Psoas muscle (tissue), 8 donors: Measurements from ENCODE around the gene ANKRD50. TPM values are rescaled to one million over a fixed set of nuclear protein-coding genes. Genes with fewer than 3 reads are reported as not detected.

Experiments used
- ATAC-seq, 4 donors: fragments of 200-7000 bp; cut with Tn5 transposase; one replicate each; pipeline ENCODE4 v1.9.1; 2020; ENCODE audit warnings: moderate library complexity in 3 of 4, mild to moderate bottlenecking in 2 of 4
- DNase-seq, 2 donors: peaks; one replicate each; pipeline ENCODE4 v3.0.0-alpha.2; 2020
- H3K27ac ChIP-seq: fragments of 200-600 bp; one replicate; pipeline ENCODE4 v1.8.0; 2022
- H3K27me3 ChIP-seq, 3 donors: fragments of 200-600 bp in 1 of 3; one replicate each; pipeline versions ENCODE4 v1.6.1 to v1.8.0; 2013 to 2022; ENCODE audit warnings: low read length in 2 of 3, mild to moderate bottlenecking in 2 of 3, moderate library complexity in 1 of 3; ENCODE audit not compliant: insufficient read depth in 3 of 3
- H3K36me3 ChIP-seq, 2 donors: fragments of 200-600 bp in 1 of 2; one replicate each; pipeline versions ENCODE4 v1.6.1 to v1.8.0; 2013 to 2022; ENCODE audit warnings: low read depth in 1 of 2, mild to moderate bottlenecking in 1 of 2, moderate library complexity in 1 of 2; ENCODE audit not compliant: insufficient read depth in 1 of 2
- H3K4me1 ChIP-seq: fragments of 200-600 bp; one replicate; pipeline ENCODE4 v1.8.0; 2022
- H3K4me3 ChIP-seq: fragments of 200-600 bp; one replicate; pipeline ENCODE4 v1.8.0; 2022; ENCODE audit warnings: mild to moderate bottlenecking
- H3K9me3 ChIP-seq: fragments of 200-600 bp; one replicate; pipeline ENCODE4 v1.8.0; 2022
- CTCF ChIP-seq: fragments of 200-600 bp; IDR thresholded peaks from one replicate; pipeline ENCODE4 v1.8.0; 2022; ENCODE audit warnings: antibody characterized with exemption
- WGBS, 3 donors: extraction: QIAGEN DNeasy Blood & Tissue Kit; methylation state at CpG; one replicate each; pipeline versions ENCODE4 v1.1.6 to v1.1.7; 2013; 5-methylcytosine and 5-hydroxymethylcytosine counted together
- intact Hi-C, 2 donors: fragments of 100-400 bp; cut with DNase I; formaldehyde crosslinking; loops; one replicate each; pipeline versions ENCODE4 v1.11.0 to v1.14.2; 2022
- polyA plus RNA-seq, 3 donors: library from polyadenylated mRNA; stranded (reverse); fragments of 200-250 nt; gene quantifications; one replicate each; pipeline ENCODE4 v1.2.3, GENCODE V29; 2013
- total RNA-seq, 4 donors: library from RNA; stranded (reverse); fragmentation: NEBNext Ultra II Directional in 2 of 4; extraction: Animal tissue kit (Norgen Biotek cat#: 25700) in 2 of 4; gene quantifications; one replicate each; pipeline versions ENCODE4 v1.2.1 to v1.2.4, GENCODE V29; 2021 to 2023
- donor health status: healthy with polysubstance abuse.
- donor health status: DM: no; HTN: no; CAD: no; lungs with moderate emphysema.
- donor health status: Bipolar disorder and iron deficiency.
- donor health status: healthy.
- donor health status: DM: yes; HTN: yes; CAD: no.
- donor health status: DM: no; HTN: no; CAD: no.
- donor health status: DM: no; HTN: no; CAD: no.
- donor health status: DM: yes; HTN: yes; CAD: no.

Gene ANKRD50
- total and polyA plus RNA-seq, 7 donors, result 0.66 to 7.0 (median 3.1) TPM

DNA sequence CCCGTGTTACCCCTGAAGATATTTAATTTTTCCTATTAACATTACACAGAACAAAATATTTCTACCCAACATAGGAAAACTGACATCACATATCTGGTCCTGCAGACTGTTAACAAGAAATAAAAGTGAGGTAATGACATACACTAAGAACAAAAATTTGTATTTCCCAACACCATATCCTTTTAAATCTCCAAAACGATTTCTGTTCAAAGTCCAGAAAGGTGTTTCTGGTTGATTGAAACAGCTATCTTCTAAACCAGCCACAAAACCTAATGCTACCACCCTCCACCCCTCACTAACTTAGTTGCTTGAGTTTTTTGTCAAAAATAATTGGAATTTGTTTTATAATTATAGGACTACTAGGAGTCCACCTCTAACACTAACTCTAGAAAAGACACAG lies 7.1 kb downstream of the ANKRD50 start:
- Histone ChIP-seq H3K27ac (no peak overlapping the region), H3K4me3 (no peak overlapping the region), H3K36me3 (peaks cover 0 to 3% of the 10 kb centered on the region in 2 donors), H3K9me3 (no peaks in the 10 kb centered on the region), H3K27me3 (no peaks in the 10 kb centered on the region), H3K4me1 (peaks cover 13% of the 10 kb centered on the region)
- DNase-seq (no peak), ATAC-seq (no peak)
- intact Hi-C loops, result no loop called here
- TF ChIP-seq CTCF, result no peak
- 55 to 82% (median 80%) methylated on average over 2 of the region's 2 CpGs for WGBS, 3 donors

DNA sequence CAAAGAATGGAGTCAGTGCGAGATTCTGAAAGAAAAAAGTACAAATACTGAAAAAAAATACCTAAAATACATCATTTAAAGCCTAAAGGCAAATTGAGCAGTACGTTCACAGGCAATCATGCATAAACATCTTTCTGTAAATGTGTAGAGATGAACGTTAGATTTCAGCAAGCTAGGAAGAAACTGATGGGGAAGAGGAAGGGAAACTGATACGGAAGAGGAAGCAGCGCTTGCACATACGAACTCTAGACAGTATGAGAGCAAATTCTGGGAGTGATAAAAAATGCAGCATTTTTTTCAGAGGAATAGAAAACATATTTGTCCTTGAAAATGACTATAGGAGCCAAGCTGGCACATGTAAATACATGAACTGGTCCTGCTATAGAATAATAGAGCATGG lies 9.4 kb downstream of the ANKRD50 start:
- no peak for DNase-seq
- ATAC-seq, result no peak
- TF ChIP-seq CTCF, result no peak
- WGBS, 3 donors, result 85 to 92% (median 86%) methylated on average over 6 of the region's 6 CpGs
- Histone ChIP-seq H3K9me3 (no peaks in the 10 kb centered on the region), H3K27me3 (no peaks in the 10 kb centered on the region), H3K36me3 (peaks cover 0 to 3% of the 10 kb centered on the region in 2 donors), H3K4me3 (no peak overlapping the region), H3K27ac (no peak overlapping the region), H3K4me1 (no peaks in the 10 kb centered on the region)
- intact Hi-C loops, result no loop called here

GRCh38 chr4:124697441-124697840 lies 15.1 kb downstream of the ANKRD50 start:
- no peak for TF ChIP-seq CTCF
- Histone ChIP-seq H3K27me3 (no peaks in the 10 kb centered on the region), H3K9me3 (peaks cover 7% of the 10 kb centered on the region), H3K27ac (no peak overlapping the region), H3K4me1 (no peaks in the 10 kb centered on the region), H3K36me3 (no peaks in the 10 kb centered on the region), H3K4me3 (no peak overlapping the region)
- no peak for ATAC-seq
- WGBS, 3 donors, result 96 to 100% (median 98%) methylated on average over 2 of the region's 2 CpGs
- intact Hi-C loops, result no loop called here
- no peak for DNase-seq

- intact Hi-C loops, result no loop called here
- ATAC-seq (no peak), DNase-seq (no peak)
- Histone ChIP-seq H3K27me3 (no peaks in the 10 kb centered on the region), H3K9me3 (peaks cover 7% of the 10 kb centered on the region), H3K27ac (no peak overlapping the region), H3K36me3 (no peaks in the 10 kb centered on the region), H3K4me1 (no peaks in the 10 kb centered on the region), H3K4me3 (no peak overlapping the region)
- TF ChIP-seq CTCF, result no peak
These were observed 16.4 kb downstream of the ANKRD50 start for GRCh38 chr4:124696182-124696581.

DNA sequence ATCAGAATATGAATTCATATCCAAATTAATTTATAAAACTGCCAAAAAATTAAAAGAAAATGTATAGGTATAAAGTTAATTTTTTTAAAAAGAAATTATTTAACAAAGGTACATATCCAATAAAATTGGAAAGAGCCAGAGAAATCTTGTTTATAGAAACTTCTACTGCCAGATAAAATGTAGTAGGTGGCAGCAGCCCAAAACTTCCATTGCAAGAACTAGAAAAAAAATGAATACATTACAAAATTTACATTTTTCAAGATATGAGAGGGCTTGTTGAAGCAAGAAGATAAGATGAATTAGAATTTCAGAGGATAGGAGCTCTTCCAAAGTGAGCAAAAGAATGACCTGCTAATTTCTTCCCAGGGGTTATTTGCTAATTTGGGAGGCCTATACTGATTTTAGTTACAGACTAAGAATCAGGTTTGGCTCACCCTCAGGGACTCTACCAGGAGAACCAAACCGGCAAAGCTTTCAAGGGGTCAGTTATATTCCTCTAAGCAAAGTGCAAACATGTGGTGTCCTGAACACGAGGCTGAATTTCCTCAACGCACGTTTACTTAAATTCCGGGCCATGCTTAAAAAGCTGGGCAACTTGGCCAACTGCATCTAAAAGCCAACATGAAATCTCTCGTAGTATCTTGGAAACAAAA lies 17.5 kb downstream of the ANKRD50 start:
- DNase-seq (no peak), ATAC-seq (no peak)
- H3K4me1 ChIP-seq, result no peaks in the 10 kb centered on the region
- H3K27me3 ChIP-seq, result no peaks in the 10 kb centered on the region
- H3K27ac ChIP-seq, result no peak overlapping the region
- intact Hi-C loops, result no loop called here
- H3K9me3 ChIP-seq, result peaks cover 7% of the 10 kb centered on the region
- no peak overlapping the region for H3K4me3 ChIP-seq
- no peak for TF ChIP-seq CTCF
- WGBS, 3 donors, result 86 to 90% (median 90%) methylated on average over 6 of the region's 6 CpGs
- H3K36me3 ChIP-seq, result no peaks in the 10 kb centered on the region
